HCEC 1CT (cell line): ENCODE measurements around the gene NEBL.
"Not testable (repeated sequence)": the region's sequence is repeated elsewhere in the genome, so short reads cannot be mapped to it uniquely, and the experiment has no call there.

Experiments
- DNase-seq: peaks from one replicate; pipeline ENCODE4 v3.0.0-alpha.2; 2017

The NEBL gene

GRCh38 chr10:20897146-20897825, at the start of gene NEBL:
TSS of gene NEBL (minus strand) at chr10:20897311. CDS start at chr10:20897205, 106 bp downstream.
- DNase-seq: no peak

- no peak for DNase-seq
Measured at GRCh38 chr10:20945546-20946332, 48.6 kb upstream of the NEBL start.

GRCh38 chr10:20944789-20945502, 47.8 kb upstream of the NEBL start:
- DNase-seq: no peak

- not testable (repeated sequence) for DNase-seq
Measured at GRCh38 chr10:20939414-20939813, 42.3 kb upstream of the NEBL start.

- no peak for DNase-seq
Measured at GRCh38 chr10:20936396-20936795, 39.3 kb upstream of the NEBL start.

GRCh38 chr10:20935931-20936330, 38.8 kb upstream of the NEBL start:
- no peak for DNase-seq

GRCh38 chr10:20935301-20935700, 38.2 kb upstream of the NEBL start:
- DNase-seq: no peak

GRCh38 chr10:20933705-20934104, 36.6 kb upstream of the NEBL start:
- DNase-seq: no peak

- DNase-seq: no peak
Measured at GRCh38 chr10:20932606-20933126, 35.6 kb upstream of the NEBL start.

- no peak for DNase-seq
Measured at GRCh38 chr10:20931156-20931795, 34.2 kb upstream of the NEBL start.

GRCh38 chr10:20927456-20927855, 30.3 kb upstream of the NEBL start:
- DNase-seq: no peak

GRCh38 chr10:20922451-20922850, 25.3 kb upstream of the NEBL start:
- DNase-seq: no peak

GRCh38 chr10:20922033-20922432, 24.9 kb upstream of the NEBL start:
- DNase-seq: no peak

GRCh38 chr10:20920061-20920460, 22.9 kb upstream of the NEBL start:
- DNase-seq: no peak

- no peak for DNase-seq
Measured at GRCh38 chr10:20919481-20919880, 22.4 kb upstream of the NEBL start.

- DNase-seq: no peak
Measured at GRCh38 chr10:20916976-20917375, 19.9 kb upstream of the NEBL start.

- DNase-seq: no peak
Measured at GRCh38 chr10:20912969-20913368, 15.9 kb upstream of the NEBL start.

- no peak for DNase-seq
Measured at GRCh38 chr10:20911626-20912025, 14.5 kb upstream of the NEBL start.

GRCh38 chr10:20909801-20910200, 12.7 kb upstream of the NEBL start:
- no peak for DNase-seq

- DNase-seq: no peak
Measured at GRCh38 chr10:20908391-20908790, 11.3 kb upstream of the NEBL start.

GRCh38 chr10:20903635-20904390, 6.7 kb upstream of the NEBL start:
- DNase-seq: no peak

GRCh38 chr10:20901110-20901509, 4.0 kb upstream of the NEBL start:
- DNase-seq: no peak
